HepG2 (cell line): Measurements from ENCODE around the gene C19orf85. TPM values are rescaled to one million over a fixed set of nuclear protein-coding genes. Genes with fewer than 3 reads are reported as not detected.

Experiments used
- ASH2L ChIP-seq: fragments of 300-600, 200-600 bp; sonication (generic); IDR thresholded peaks from 2 replicates; pipeline ENCODE4 v1.7.0; 2017; ENCODE audit warnings: low read depth, mild to moderate bottlenecking, moderate library complexity, mixed read lengths, low read length; ENCODE audit not compliant: insufficient read length
- ELF3 ChIP-seq: IDR thresholded peaks from 2 replicates; pipeline ENCODE4 v1.6.1; 2016; ENCODE audit warnings: missing genetic modification reagents, missing compliant biosample characterization
- FOXO4 ChIP-seq: sonication (generic); formaldehyde crosslinking; conservative IDR thresholded peaks from 2 replicates; pipeline ENCODE4 v1.8.1; 2023; ENCODE audit warnings: missing genetic modification reagents
- FOXP4 ChIP-seq: sonication (generic); formaldehyde crosslinking; IDR thresholded peaks from 2 replicates; pipeline ENCODE4 v1.4.0; 2020; ENCODE audit warnings: missing genetic modification reagents
- HMG20A ChIP-seq: IDR thresholded peaks from 2 replicates; pipeline ENCODE4 v1.6.1; 2016; ENCODE audit warnings: borderline replicate concordance
- LBX2 ChIP-seq: sonication (generic); formaldehyde crosslinking; IDR thresholded peaks from 2 replicates; pipeline ENCODE4 v1.5.0; 2020; ENCODE audit warnings: missing genetic modification reagents, mild to moderate bottlenecking, borderline replicate concordance
- MLXIP ChIP-seq: sonication (generic); formaldehyde crosslinking; IDR thresholded peaks from 2 replicates; pipeline ENCODE4 v1.9.0; 2021; ENCODE audit warnings: missing genetic modification reagents, borderline replicate concordance
- POGK ChIP-seq: sonication (generic); formaldehyde crosslinking; conservative IDR thresholded peaks from 2 replicates; pipeline ENCODE4 v1.8.0; 2022; ENCODE audit warnings: mild to moderate bottlenecking, moderate library complexity, missing genetic modification reagents
- RORA ChIP-seq: sonication (generic); formaldehyde crosslinking; IDR thresholded peaks from 2 replicates; pipeline ENCODE4 v1.5.0; 2020; ENCODE audit warnings: mild to moderate bottlenecking, missing genetic modification reagents, moderate library complexity
- SRSF4 ChIP-seq: fragments of 200-400 bp; formaldehyde crosslinking; IDR thresholded peaks from one replicate; pipeline ENCODE4 v1.6.1; 2018; ENCODE audit warnings: mild to moderate bottlenecking, low read depth, low read length, moderate library complexity; ENCODE audit not compliant: poor library complexity, severe bottlenecking
- ZFAT ChIP-seq: sonication (generic); formaldehyde crosslinking; conservative IDR thresholded peaks from 2 replicates; pipeline ENCODE4 v1.8.1; 2023; ENCODE audit warnings: missing genetic modification reagents, inconsistent platforms
- ZNF253 ChIP-seq: sonication (generic); formaldehyde crosslinking; IDR thresholded peaks from 2 replicates; pipeline ENCODE4 v1.8.0; 2022; ENCODE audit warnings: mild to moderate bottlenecking, missing genetic modification reagents, borderline replicate concordance
- ZSCAN21 ChIP-seq: sonication (generic); formaldehyde crosslinking; IDR thresholded peaks from 2 replicates; pipeline ENCODE4 v1.8.0; 2022; ENCODE audit warnings: mild to moderate bottlenecking, missing genetic modification reagents, moderate library complexity, borderline replicate concordance
- polyA plus RNA-seq, 8 experiments: library from polyadenylated mRNA; depleted of rRNA in 3 of 8; stranded (reverse) in 7 of 8; unstranded in 1 of 8; fragments of >200 nt; fragmentation: Illumina TruSeq in 4 of 8; extraction: Trizol in 4 of 8; gene quantifications; 2 replicates each; pipeline versions ENCODE4 v1.2.1 to v1.2.3, GENCODE V29; 2011 to 2016; ENCODE audit warnings: low read depth in 4 of 8, missing spikeins in 1 of 8, mixed read lengths in 1 of 8; ENCODE audit not compliant: insufficient read depth in 1 of 8
- total RNA-seq, 5 experiments: library from RNA; depleted of rRNA; stranded (reverse); fragments of >200 nt; fragmentation: Illumina TruSeq; extraction: Trizol; gene quantifications; 2 replicates each; pipeline ENCODE4 v1.2.3, GENCODE V29; 2016; ENCODE audit warnings: low read depth in 1 of 5
- TF ChIP-seq, protein P1 (sequence below): sonication (generic); formaldehyde crosslinking; conservative IDR thresholded peaks from 2 replicates; pipeline ENCODE4 v1.4.0; 2020; ENCODE audit warnings: missing genetic modification reagents
- TF ChIP-seq, protein P2 (sequence below): sonication (generic); formaldehyde crosslinking; IDR thresholded peaks from 2 replicates; pipeline ENCODE4 v1.9.0; 2021; ENCODE audit warnings: missing genetic modification reagents, borderline replicate concordance

Gene C19orf85
- total and polyA plus RNA-seq, 2 of the 13 experiments (the other 11 are each of a cell fraction or from before 2014, with no cell fraction given): not detected

DNA sequence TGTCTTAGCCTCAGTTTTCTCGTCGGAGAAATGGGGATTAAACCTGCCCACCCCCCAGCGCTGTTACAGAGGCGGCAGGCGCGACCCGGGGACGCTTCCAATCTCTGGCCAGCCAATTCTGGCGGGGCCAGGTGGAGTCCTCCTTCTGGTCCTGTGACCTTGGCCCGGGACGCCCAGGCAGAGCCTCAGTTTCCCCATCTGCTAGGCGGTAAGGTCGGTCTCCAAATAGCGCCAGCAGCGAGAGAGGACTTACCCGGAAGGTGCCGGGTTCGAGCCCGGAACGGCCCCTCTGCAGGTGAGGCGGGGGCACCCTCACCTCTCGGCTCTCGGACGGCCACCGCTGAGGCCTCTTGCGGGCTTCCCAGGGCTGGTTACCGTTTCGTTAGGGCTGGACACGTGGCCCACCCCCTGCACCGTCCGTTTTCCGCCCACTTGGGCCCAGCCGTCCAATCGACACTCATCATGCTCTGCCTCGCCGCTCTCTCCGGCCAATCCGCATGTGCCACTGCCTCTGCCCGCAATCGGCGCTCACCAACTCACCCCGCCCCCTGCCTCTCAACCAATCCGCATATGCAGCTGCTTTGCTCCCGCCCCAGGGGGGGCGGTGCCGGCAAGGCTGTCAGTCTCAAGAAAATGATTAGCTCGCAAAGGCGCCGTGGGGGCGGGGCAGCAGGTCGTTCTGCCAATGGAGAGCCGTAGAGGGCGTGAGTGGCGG lies 3.1 kb downstream of the C19orf85 start, which contains the start of gene ISOC2 (continued):
- TF ChIP-seq POGK (CRISPR knock-in tag) (peak; percentile 68), ZFAT (no peak), RORA (CRISPR knock-in tag) (no peak), ASH2L (peak; percentile 73), ZNF253 (CRISPR knock-in tag) (no peak), LBX2 (CRISPR knock-in tag) (no peak), FOXO4 (CRISPR knock-in tag) (no peak), SRSF4 (no peak), ZSCAN21 (0 out of 2 replicates have a peak, but pooled peaks have one; percentile 50), ELF3 (CRISPR knock-in tag) (peak; percentile 52), HMG20A (CRISPR knock-in tag) (no peak), FOXP4 (CRISPR knock-in tag) (peak; percentile 63), MLXIP (no peak)
- TF ChIP-seq, protein P1, sequence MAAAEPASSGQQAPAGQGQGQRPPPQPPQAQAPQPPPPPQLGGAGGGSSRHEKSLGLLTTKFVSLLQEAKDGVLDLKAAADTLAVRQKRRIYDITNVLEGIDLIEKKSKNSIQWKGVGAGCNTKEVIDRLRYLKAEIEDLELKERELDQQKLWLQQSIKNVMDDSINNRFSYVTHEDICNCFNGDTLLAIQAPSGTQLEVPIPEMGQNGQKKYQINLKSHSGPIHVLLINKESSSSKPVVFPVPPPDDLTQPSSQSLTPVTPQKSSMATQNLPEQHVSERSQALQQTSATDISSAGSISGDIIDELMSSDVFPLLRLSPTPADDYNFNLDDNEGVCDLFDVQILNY: 0 out of 2 replicates have a peak, but pooled peaks have one; percentile 58
- TF ChIP-seq, protein P2, sequence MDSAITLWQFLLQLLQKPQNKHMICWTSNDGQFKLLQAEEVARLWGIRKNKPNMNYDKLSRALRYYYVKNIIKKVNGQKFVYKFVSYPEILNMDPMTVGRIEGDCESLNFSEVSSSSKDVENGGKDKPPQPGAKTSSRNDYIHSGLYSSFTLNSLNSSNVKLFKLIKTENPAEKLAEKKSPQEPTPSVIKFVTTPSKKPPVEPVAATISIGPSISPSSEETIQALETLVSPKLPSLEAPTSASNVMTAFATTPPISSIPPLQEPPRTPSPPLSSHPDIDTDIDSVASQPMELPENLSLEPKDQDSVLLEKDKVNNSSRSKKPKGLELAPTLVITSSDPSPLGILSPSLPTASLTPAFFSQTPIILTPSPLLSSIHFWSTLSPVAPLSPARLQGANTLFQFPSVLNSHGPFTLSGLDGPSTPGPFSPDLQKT (CRISPR knock-in tag): no peak
